GM13977 (cell line): Measurements from ENCODE around the gene KRTAP17-1.

Source experiments
- DNase-seq: peaks from one replicate; pipeline ENCODE4 v3.0.0; 2012; ENCODE audit warnings: low spot score
- CTCF ChIP-seq: IDR thresholded peaks from 2 replicates; pipeline ENCODE4 v1.5.1; 2012; ENCODE audit warnings: mild to moderate bottlenecking, control low read depth; ENCODE audit not compliant: insufficient read depth; ENCODE audit errors: extremely low read depth, missing control alignments
- in situ Hi-C: fragments of 300-500 bp; cut with MboI; formaldehyde crosslinking; loops from one replicate; pipeline ENCODE4 v1.12.0; 2022; ENCODE audit warnings: low sequenced_read_pairs, low pct_unique_long_range_greater_than_20kb, mixed read lengths, inconsistent platforms; ENCODE audit not compliant: unreplicated experiment

Gene KRTAP17-1

GRCh38 chr17:41302981-41303380 lies 12.5 kb downstream of the KRTAP17-1 start:
- DNase-seq, result no peak
- in situ Hi-C loops, result no loop called here
- TF ChIP-seq CTCF, result no peak

DNA sequence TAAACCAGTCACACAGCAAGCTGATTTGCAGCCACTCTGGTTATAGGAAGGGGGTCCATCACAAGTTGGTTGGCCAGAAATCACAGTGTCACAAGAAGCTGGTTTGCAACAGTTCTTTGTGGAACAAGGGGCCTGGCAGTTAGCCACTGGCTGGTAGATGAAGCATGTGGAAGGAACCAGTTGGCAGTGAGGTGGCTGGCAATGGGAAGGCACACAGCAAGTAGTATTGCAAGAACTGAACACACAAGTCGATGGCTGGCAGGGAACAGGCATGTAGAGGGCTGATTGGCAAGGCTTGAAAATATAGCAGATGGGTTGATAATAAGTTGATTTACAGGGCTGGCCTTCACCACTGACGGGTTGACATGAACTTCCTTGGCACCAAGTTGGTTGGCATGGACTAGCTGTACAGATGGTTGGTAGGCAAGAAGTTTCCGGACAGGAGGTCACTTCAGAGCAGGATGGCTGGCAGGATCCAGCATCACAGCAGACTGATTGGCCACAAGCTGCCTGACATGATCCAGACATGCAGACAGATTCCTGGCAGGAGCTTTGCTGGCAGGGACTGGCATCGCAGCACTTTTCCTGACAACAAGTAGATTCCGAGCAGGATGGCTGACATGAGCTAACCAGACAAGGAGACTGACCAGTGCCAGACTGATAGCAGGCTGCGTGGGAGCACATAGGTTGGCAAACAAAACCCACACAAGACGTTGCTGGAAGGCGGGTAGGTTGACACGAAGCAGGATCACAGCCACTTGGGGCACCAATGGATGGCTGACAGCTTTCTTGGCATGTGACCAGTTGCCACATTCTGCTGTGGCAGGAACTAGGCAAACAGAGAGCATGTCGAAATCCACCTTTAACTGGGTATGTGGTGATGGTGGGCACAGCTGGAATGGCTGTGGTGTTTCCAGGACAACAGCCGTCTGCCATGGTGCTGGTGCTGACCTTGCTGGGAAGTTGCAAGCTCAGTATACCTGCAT lies 13.3 kb downstream of the KRTAP17-1 start, which contains the start of gene KRTAP29-1:
Gene KRTAP29-1, minus strand, starts transcription at position 936 of the 986 bp plus-strand sequence. Its CDS starts 0 bp downstream, at position 936.
- no peak for TF ChIP-seq CTCF
- no peak for DNase-seq
- in situ Hi-C loops, result no loop called here

DNA sequence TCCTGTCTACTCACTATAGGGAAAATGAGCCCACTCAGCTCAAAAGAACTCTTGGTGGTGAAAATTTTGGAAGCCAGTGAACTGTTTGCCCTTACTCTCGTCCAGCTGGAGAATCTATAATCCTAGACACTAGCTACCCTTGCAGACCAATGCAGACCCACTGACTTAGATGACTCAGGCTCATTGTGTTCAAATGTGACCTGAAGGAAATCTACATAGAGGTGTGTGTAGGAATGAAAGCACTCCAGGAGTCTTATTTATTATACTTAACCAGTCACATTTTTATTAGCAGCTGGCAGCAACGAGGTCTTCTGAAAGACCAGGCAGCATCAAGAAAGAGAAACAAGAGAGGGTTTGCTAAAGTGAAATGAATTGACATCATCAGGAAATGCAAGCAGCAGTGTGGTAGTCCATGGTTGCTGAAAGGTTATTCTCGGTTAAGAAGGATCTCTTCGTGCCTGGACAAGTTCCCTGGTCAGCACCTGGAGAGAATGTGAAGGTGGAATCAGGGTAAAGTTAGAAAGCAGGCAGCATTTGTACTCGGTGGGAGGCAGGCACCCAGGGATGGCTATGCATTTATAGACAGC lies 14.2 kb downstream of the KRTAP17-1 start:
- in situ Hi-C loops, result no loop called here
- no peak for TF ChIP-seq CTCF
- DNase-seq, result no peak

DNA sequence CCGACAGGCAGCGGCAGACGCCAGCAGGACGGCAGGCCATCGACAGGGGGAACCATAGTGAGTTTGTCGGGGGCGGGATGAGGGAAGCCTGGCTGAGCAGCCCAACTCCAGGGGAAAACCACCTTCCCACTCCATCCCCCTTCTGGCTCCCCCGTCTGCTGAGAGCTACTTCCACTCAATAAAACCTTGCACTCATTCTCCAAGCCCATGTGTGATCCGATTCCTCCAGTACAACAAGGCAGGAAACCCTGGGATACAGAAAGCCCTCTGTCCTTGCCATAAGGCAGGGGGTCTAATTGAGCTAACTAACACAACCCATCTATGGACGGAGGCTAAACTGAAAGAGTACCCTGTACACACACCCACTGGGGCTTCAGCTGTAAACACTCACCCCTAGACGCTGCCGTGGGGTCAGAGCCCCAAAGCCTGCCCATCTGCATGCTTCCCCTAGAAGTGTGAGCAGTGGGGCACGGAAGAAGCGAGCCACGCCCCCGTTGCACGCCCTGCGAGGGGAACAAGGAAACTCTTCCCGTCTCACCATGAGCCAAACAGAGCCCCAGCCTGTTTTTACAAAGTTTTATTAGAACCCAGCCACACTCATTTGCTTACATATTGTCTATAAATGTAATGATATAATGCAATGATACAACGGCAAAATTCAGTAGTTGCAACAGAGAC lies 16.9 kb downstream of the KRTAP17-1 start:
- TF ChIP-seq CTCF, result no peak
- in situ Hi-C loops, result no loop called here
- no peak for DNase-seq

GRCh38 chr17:41296846-41297245 lies 18.7 kb downstream of the KRTAP17-1 start:
- no peak for DNase-seq
- in situ Hi-C loops, result no loop called here

More at GRCh38 chr17:41296846-41297245, 18.7 kb downstream of the KRTAP17-1 start:
- TF ChIP-seq CTCF, result no peak
